SJSA1 (cell line): Measurements from ENCODE around the gene B4GALT6. TPM values are rescaled to one million over a fixed set of nuclear protein-coding genes. Genes with fewer than 3 reads are reported as not detected.
A peak's percentile ranks its signal among the peaks of the same experiment; 100 is the strongest.
"Not testable (repeated sequence)": the region's sequence is repeated elsewhere in the genome, so short reads cannot be mapped to it uniquely, and the experiment has no call there.

ENCODE experiments used
- DNase-seq, 2 experiments: peaks; one replicate each; pipeline ENCODE4 v3.0.0-alpha.2; 2015 to 2020; ENCODE audit warnings: low spot score in 2 of 2, low read depth in 1 of 2
- H3K27ac ChIP-seq: fragments of 250-450 bp; sonication (Bioruptor Pico); 2 replicates; pipeline ENCODE4 v1.5.1; 2020; ENCODE audit warnings: mild to moderate bottlenecking, moderate library complexity
- H3K27me3 ChIP-seq: fragments of 250-450 bp; sonication (Bioruptor Pico); replicated peaks from 2 replicates; pipeline ENCODE4 v1.5.1; 2020; ENCODE audit warnings: mild to moderate bottlenecking, moderate library complexity
- H3K36me3 ChIP-seq: fragments of 250-450 bp; sonication (Bioruptor Pico); 2 replicates; pipeline ENCODE4 v1.5.1; 2020; ENCODE audit warnings: mild to moderate bottlenecking
- H3K4me1 ChIP-seq: fragments of 250-450 bp; sonication (Bioruptor Pico); replicated peaks from 2 replicates; pipeline ENCODE4 v1.6.1; 2021; ENCODE audit warnings: mild to moderate bottlenecking
- H3K4me3 ChIP-seq: fragments of 250-450 bp; sonication (Bioruptor Pico); 2 replicates; pipeline ENCODE4 v1.5.1; 2020; ENCODE audit warnings: mild to moderate bottlenecking
- H3K9me3 ChIP-seq: fragments of 250-450 bp; sonication (Bioruptor Pico); replicated peaks from 2 replicates; pipeline ENCODE4 v1.5.1; 2020; ENCODE audit warnings: mild to moderate bottlenecking
- total RNA-seq: library from RNA; depleted of rRNA; stranded (reverse); fragments of >200 nt; shearing (Covaris generic); gene quantifications from 2 replicates; pipeline ENCODE4 v1.2.3, GENCODE V29; 2014; rRNA removed

The B4GALT6 gene
- total RNA-seq: 0.09 and 0.66 TPM in 2 replicates

DNA sequence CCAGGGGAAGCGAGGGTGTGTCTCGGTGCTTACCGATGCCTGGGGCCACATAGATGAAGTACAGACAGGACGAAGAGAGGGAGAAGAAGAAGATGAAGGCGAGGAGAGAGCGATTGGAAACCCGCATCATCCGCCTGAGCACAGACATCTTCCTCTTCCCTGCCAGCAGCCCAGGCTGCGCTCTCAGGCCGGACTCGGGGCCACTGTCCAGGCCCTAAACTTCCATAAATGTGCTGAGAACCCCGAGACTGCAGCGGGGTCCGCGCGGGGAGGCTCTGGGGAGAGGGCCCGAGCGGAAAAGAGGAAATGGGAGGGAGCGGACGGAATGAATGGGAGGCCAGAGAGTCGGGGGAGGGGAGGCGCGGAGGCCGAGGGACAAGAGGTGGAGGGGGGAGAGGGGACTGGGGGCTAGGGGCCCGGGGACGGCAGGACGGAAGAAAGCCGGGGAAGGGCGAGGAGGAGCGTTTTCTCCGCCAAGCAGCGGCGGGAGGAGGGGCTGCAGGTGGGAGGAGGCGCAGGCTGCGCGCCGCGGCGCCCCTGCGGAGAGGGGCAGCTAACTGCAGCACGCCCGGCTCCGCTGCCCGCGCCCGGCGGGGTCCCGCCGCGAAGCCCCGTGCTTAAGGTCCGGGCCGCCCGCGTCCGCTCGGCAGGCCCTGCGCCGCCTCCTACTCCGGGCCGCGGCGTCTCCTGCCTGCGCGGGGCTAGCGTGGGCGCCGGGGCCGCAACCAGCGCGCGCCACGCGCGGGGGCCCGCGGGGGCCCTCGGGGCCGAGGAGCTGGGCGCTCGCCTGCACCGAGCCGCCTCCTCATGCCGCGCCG, at the start of gene B4GALT6:
B4GALT6 (minus strand) TSS at position 303 of the 818 bp plus-strand sequence; CDS start at position 148, 155 bp downstream.
- no peaks in the 10 kb centered on the region for H3K36me3 ChIP-seq
- H3K9me3 ChIP-seq: peaks cover 7% of the 10 kb centered on the region
- H3K27ac ChIP-seq: no peak within 1 kb of the TSS
- H3K4me3 ChIP-seq: peak within 1 kb of the TSS; percentile 49
- H3K27me3 ChIP-seq: peaks cover 35% of the 10 kb centered on the region
- DNase-seq: peak in 1 of 2 experiments; percentile 14
- H3K4me1 ChIP-seq: peaks cover 14% of the 10 kb centered on the region

- H3K9me3 ChIP-seq: no peaks in the 10 kb centered on the region
- DNase-seq: no peak
- H3K27me3 ChIP-seq: no peaks in the 10 kb centered on the region
- H3K36me3 ChIP-seq: no peaks in the 10 kb centered on the region
- H3K4me3 ChIP-seq: no peak overlapping the region
- no peaks in the 10 kb centered on the region for H3K4me1 ChIP-seq
- H3K27ac ChIP-seq: no peak overlapping the region
Measured at GRCh38 chr18:31731628-31732027, 47.2 kb upstream of the B4GALT6 start.

DNA sequence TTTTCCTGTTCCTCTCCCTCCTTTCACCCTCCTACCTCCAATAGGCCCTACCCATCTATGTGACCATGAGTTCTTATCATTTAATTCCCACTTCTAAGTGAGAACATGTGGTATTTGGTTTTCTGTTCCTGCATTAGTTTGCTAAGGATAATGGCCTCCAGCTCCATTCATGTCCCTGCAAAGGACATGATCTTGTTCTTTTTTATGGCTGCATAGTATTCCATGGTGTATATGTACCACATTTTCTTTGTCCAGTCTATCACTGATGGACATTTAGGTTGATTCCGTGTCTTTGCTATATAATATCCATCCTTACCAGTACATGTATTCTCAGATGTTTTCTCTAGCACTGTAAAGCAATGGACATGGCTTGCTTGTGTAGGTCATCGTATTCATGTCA, 44.8 kb upstream of the B4GALT6 start:
- not testable (repeated sequence) for DNase-seq, H3K4me1 ChIP-seq, H3K9me3 ChIP-seq, H3K4me3 ChIP-seq, H3K36me3 ChIP-seq, H3K27ac ChIP-seq, H3K27me3 ChIP-seq

GRCh38 chr18:31723990-31724711, 39.8 kb upstream of the B4GALT6 start:
- DNase-seq: no peak
- Histone ChIP-seq H3K4me3 (no peak overlapping the region), H3K9me3 (no peaks in the 10 kb centered on the region), H3K36me3 (no peaks in the 10 kb centered on the region), H3K27me3 (no peaks in the 10 kb centered on the region), H3K27ac (no peak overlapping the region), H3K4me1 (no peaks in the 10 kb centered on the region)

DNA sequence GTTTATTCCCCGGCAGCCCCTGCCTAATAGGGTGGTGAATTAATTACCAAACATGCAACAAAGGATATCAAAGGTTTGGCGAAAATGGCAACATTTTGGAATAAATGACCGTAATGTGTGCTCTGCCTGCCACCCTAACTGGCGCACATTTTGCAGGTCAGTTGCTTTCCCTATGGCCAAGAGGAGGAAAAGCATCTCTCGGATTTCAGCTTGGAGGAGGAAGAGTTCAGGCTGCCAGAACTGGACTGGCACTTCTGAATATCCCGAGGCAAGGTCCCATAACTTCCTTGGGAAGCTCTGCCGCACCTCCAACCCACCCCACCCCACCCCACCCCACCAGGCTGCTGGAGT, 39.2 kb upstream of the B4GALT6 start:
- DNase-seq: no peak
- H3K4me1 ChIP-seq: no peaks in the 10 kb centered on the region

GRCh38 chr18:31722369-31722957, 38.1 kb upstream of the B4GALT6 start:
- Histone ChIP-seq H3K4me3 (no peak overlapping the region), H3K9me3 (no peaks in the 10 kb centered on the region), H3K4me1 (no peaks in the 10 kb centered on the region), H3K36me3 (no peaks in the 10 kb centered on the region), H3K27ac (no peak overlapping the region), H3K27me3 (no peaks in the 10 kb centered on the region)
- peak; percentile 37 to 62 for DNase-seq

More for the DNA sequence above, 39.2 kb upstream of the B4GALT6 start:
- H3K27me3 ChIP-seq: no peaks in the 10 kb centered on the region
- no peak overlapping the region for H3K27ac ChIP-seq
- H3K36me3 ChIP-seq: no peaks in the 10 kb centered on the region
- H3K9me3 ChIP-seq: no peaks in the 10 kb centered on the region
- no peak overlapping the region for H3K4me3 ChIP-seq

- no peaks in the 10 kb centered on the region for H3K36me3 ChIP-seq
Measured at GRCh38 chr18:31721601-31722000, 37.2 kb upstream of the B4GALT6 start.

GRCh38 chr18:31720867-31721266, 36.5 kb upstream of the B4GALT6 start:
- no peaks in the 10 kb centered on the region for H3K36me3 ChIP-seq
- H3K4me3 ChIP-seq: no peak overlapping the region
- H3K27ac ChIP-seq: no peak overlapping the region
- H3K9me3 ChIP-seq: no peaks in the 10 kb centered on the region
- DNase-seq: no peak
- no peaks in the 10 kb centered on the region for H3K27me3 ChIP-seq
- H3K4me1 ChIP-seq: no peaks in the 10 kb centered on the region

More at GRCh38 chr18:31721601-31722000, 37.2 kb upstream of the B4GALT6 start:
- Histone ChIP-seq H3K27me3 (no peaks in the 10 kb centered on the region), H3K4me1 (no peaks in the 10 kb centered on the region), H3K4me3 (no peak overlapping the region), H3K9me3 (no peaks in the 10 kb centered on the region), H3K27ac (no peak overlapping the region)
- DNase-seq: no peak

DNA sequence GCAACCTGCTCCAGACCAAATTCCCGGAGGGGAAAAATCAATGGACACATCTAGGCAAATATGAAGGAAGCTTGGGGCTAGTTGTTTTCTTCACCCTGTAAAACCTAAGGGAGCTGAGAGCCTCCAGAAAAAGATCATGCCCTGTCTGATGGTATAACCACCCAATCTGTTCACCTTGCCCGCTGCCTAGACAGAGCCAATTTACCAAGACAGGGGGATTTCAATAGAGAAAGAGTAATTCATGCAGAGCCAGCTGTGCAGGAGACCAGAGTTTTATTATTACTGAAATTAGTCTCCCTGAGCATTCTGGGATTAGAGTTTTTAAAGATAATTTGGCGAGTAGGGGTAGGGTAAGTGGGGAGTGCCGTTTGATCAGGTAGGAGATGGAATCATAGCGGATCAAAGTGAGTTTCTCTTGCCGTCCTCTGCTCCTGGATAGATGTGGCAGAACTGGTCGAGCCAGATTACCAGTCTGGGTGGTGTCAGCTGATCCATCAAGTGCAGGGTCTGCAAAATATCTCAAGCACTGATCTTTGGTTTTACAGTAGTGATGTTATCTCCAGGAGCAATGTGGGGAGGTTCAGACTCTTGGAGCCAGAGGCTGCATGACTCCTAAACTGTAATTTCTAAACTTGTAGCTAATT, 35.1 kb upstream of the B4GALT6 start:
- no peak overlapping the region for H3K4me3 ChIP-seq
- no peaks in the 10 kb centered on the region for H3K4me1 ChIP-seq
- H3K9me3 ChIP-seq: no peaks in the 10 kb centered on the region
- no peak overlapping the region for H3K27ac ChIP-seq
- no peaks in the 10 kb centered on the region for H3K36me3 ChIP-seq
- DNase-seq: no peak
- H3K27me3 ChIP-seq: no peaks in the 10 kb centered on the region

GRCh38 chr18:31718386-31718785, 34.0 kb upstream of the B4GALT6 start:
- H3K36me3 ChIP-seq: no peaks in the 10 kb centered on the region
- no peak overlapping the region for H3K27ac ChIP-seq
- H3K4me1 ChIP-seq: no peaks in the 10 kb centered on the region
- no peaks in the 10 kb centered on the region for H3K27me3 ChIP-seq
- DNase-seq: no peak
- no peak overlapping the region for H3K4me3 ChIP-seq
- no peaks in the 10 kb centered on the region for H3K9me3 ChIP-seq

GRCh38 chr18:31716362-31716761, 32.0 kb upstream of the B4GALT6 start:
- no peaks in the 10 kb centered on the region for H3K9me3 ChIP-seq
- H3K27ac ChIP-seq: no peak overlapping the region
- H3K4me3 ChIP-seq: no peak overlapping the region
- no peaks in the 10 kb centered on the region for H3K36me3 ChIP-seq
- no peaks in the 10 kb centered on the region for H3K27me3 ChIP-seq
- DNase-seq: no peak
- no peaks in the 10 kb centered on the region for H3K4me1 ChIP-seq

DNA sequence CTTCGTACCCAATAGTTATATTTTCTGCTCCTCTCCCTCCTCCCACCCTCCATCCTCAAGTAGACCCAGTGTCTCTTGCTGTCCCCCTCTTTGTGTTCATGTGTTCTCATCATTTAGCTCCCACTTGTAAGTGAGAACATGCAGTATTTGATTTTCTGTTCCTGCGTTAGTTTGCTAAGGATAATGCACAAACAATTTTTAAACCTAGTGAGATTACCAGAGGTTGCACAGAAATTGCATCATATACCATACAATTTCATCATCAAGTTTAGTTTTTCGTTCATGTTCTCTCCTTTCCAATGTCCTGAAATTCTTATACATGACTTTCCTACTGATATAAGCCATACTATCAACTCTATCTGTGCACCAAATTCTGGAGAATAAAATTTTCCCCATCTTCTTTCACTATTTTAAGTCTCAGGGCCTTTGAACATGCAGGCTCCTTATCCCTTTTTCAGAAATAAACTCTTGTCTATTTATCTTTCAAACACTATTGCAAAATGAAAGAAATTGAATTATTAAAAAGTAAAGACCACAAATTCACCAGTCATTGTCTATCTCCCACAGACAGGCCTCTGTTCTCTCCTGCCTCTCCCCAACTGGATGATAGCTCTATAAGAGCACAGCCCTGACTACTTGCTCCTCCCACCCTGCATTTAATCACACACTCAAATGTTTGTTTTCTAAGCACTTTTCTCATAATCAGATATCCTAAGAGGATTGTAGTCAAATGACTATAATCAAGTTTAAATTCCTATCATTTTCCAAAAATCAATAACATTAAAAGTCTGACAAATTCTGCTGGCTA, 27.2 kb upstream of the B4GALT6 start:
- Histone ChIP-seq H3K27me3 (no peaks in the 10 kb centered on the region), H3K9me3 (no peaks in the 10 kb centered on the region), H3K36me3 (no peaks in the 10 kb centered on the region), H3K27ac (no peak overlapping the region), H3K4me3 (no peak overlapping the region), H3K4me1 (no peaks in the 10 kb centered on the region)
- no peak for DNase-seq

GRCh38 chr18:31710826-31711225, 26.4 kb upstream of the B4GALT6 start:
- no peak for DNase-seq
- H3K4me1 ChIP-seq: no peaks in the 10 kb centered on the region
- H3K27me3 ChIP-seq: no peaks in the 10 kb centered on the region
- no peaks in the 10 kb centered on the region for H3K9me3 ChIP-seq
- H3K36me3 ChIP-seq: no peaks in the 10 kb centered on the region
- no peak overlapping the region for H3K27ac ChIP-seq
- no peak overlapping the region for H3K4me3 ChIP-seq
